SK-N-SH (cell line): ENCODE measurements around the gene MTHFD1L. TPM values are rescaled to one million over a fixed set of nuclear protein-coding genes. Genes with fewer than 3 reads are reported as not detected.

Source experiments
- CTCF ChIA-PET: fragments of 300-600, 350-600 bp; formaldehyde crosslinking; extraction: SDS; loops from one replicate; lab custom pipeline; 2021; lab: Yijun Ruan, JAX
- POLR2A ChIA-PET: fragments of 350-600 bp; sonication (Branson Sonifier 250); formaldehyde crosslinking; extraction: SDS; loops from one replicate; lab custom pipeline; 2020; ENCODE audit warnings: antibody characterized with exemption, inconsistent platforms; lab: Yijun Ruan, JAX
- DNase-seq: peaks from one replicate; pipeline ENCODE4 v3.0.0; 2012
- H2AFZ ChIP-seq: fragments of 200-600 bp; sonication (generic); 2 replicates; pipeline ENCODE4 v1.8.1; 2016; ENCODE audit warnings: antibody characterized with exemption, mild to moderate bottlenecking, low read depth
- H3F3A ChIP-seq: fragments of 200-600 bp; sonication (generic); replicated peaks from 2 replicates; pipeline ENCODE3; 2016; ENCODE audit warnings: antibody characterized with exemption, mild to moderate bottlenecking; ENCODE audit not compliant: insufficient read depth
- H3K27ac ChIP-seq, 2 experiments: fragments of 200-500 bp in 1 of 2; fragments of 200-600 bp in 1 of 2; sonication (Bioruptor generic) in 1 of 2; sonication (generic), shearing (Covaris generic) in 1 of 2; 2 replicates each; pipeline versions ENCODE4 v1.5.1 to v1.6.1; 2014 to 2016; ENCODE audit warnings: low read depth in 2 of 2, inconsistent platforms in 1 of 2, low read length in 1 of 2, mild to moderate bottlenecking in 1 of 2, mixed read lengths in 1 of 2
- H3K27me3 ChIP-seq: fragments of 200-600 bp; sonication (generic), shearing (Covaris generic); 2 replicates; pipeline ENCODE4 v1.6.1; 2016; ENCODE audit warnings: mixed run types; ENCODE audit not compliant: insufficient read depth
- H3K36me3 ChIP-seq, 2 experiments: fragments of 200-500 bp in 1 of 2; fragments of 200-600 bp in 1 of 2; sonication (Bioruptor generic) in 1 of 2; sonication (generic) in 1 of 2; replicated peaks in 1 of 2; 2 replicates each; pipeline versions ENCODE3 to v1.5.1; 2014 to 2016; ENCODE audit warnings: low read length in 1 of 2, mild to moderate bottlenecking in 1 of 2; ENCODE audit not compliant: insufficient read depth in 2 of 2, control insufficient read depth in 1 of 2
- H3K4me1 ChIP-seq, 2 experiments: fragments of 200-500 bp in 1 of 2; fragments of 200-600 bp in 1 of 2; sonication (Bioruptor generic) in 1 of 2; sonication (generic), shearing (Covaris generic) in 1 of 2; 2 replicates each; pipeline versions ENCODE4 v1.5.1 to v1.6.1; 2014 to 2016; ENCODE audit warnings: low read depth in 1 of 2, low read length in 1 of 2, mixed run types in 1 of 2; ENCODE audit not compliant: insufficient read depth in 2 of 2, control insufficient read depth in 1 of 2
- H3K4me2 ChIP-seq: fragments of 200-600 bp; sonication (generic), shearing (Covaris generic); 2 replicates; pipeline ENCODE4 v1.6.1; 2017; ENCODE audit warnings: mixed run types
- H3K4me3 ChIP-seq, 2 experiments: fragments of 200-500 bp in 1 of 2; fragments of 200-600 bp in 1 of 2; sonication (Bioruptor generic) in 1 of 2; sonication (generic), shearing (Covaris generic) in 1 of 2; 2 replicates each; pipeline versions ENCODE4 v1.5.1 to v1.8.1; 2014 to 2016; ENCODE audit warnings: low read depth in 2 of 2, inconsistent platforms in 1 of 2, low read length in 1 of 2, mild to moderate bottlenecking in 1 of 2, mixed read lengths in 1 of 2, moderate library complexity in 1 of 2
- H3K79me2 ChIP-seq: fragments of 200-600 bp; sonication (generic); 2 replicates; pipeline ENCODE4 v1.8.1; 2017; ENCODE audit warnings: mild to moderate bottlenecking; ENCODE audit not compliant: insufficient read depth
- H3K9ac ChIP-seq: fragments of 200-600 bp; sonication (generic); 2 replicates; pipeline ENCODE4 v1.6.1; 2017; ENCODE audit warnings: mixed run types
- H3K9me2 ChIP-seq: fragments of 200-600 bp; sonication (generic); 2 replicates; pipeline ENCODE4 v1.6.1; 2017; ENCODE audit warnings: mixed run types
- H3K9me3 ChIP-seq: fragments of 200-600 bp; sonication (generic); 2 replicates; pipeline ENCODE4 v1.6.1; 2017; ENCODE audit warnings: mixed run types, mild to moderate bottlenecking, moderate library complexity
- H4K20me1 ChIP-seq: fragments of 200-600 bp; sonication (generic); 2 replicates; pipeline ENCODE4 v1.6.1; 2017; ENCODE audit warnings: mild to moderate bottlenecking, mixed run types; ENCODE audit not compliant: insufficient read depth
- CHD2 ChIP-seq: fragments of 150-350 bp; IDR thresholded peaks from 2 replicates; pipeline ENCODE4 v1.6.1; 2018; ENCODE audit warnings: low read length; ENCODE audit not compliant: partially characterized antibody
- ELF1 ChIP-seq: IDR thresholded peaks from 2 replicates; pipeline ENCODE4 v1.4.0; 2012
- EP300 ChIP-seq, 2 experiments: IDR thresholded peaks; 2 replicates each; pipeline versions ENCODE4 v1.4.0 to v1.6.1; 2012; ENCODE audit warnings: borderline replicate concordance in 1 of 2, low read depth in 1 of 2, low read length in 1 of 2
- FOXJ3 ChIP-seq: sonication (generic); formaldehyde crosslinking; IDR thresholded peaks from 2 replicates; pipeline ENCODE4 v1.5.1; 2020; ENCODE audit warnings: mild to moderate bottlenecking, missing genetic modification reagents
- GABPA ChIP-seq: IDR thresholded peaks from 2 replicates; pipeline ENCODE4 v1.4.0; 2012; ENCODE audit warnings: low read depth, mild to moderate bottlenecking
- MEF2A ChIP-seq: IDR thresholded peaks from 2 replicates; pipeline ENCODE4 v1.4.0; 2012; ENCODE audit warnings: low read depth, borderline replicate concordance
- MXI1 ChIP-seq: IDR thresholded peaks from 2 replicates; pipeline ENCODE4 v1.6.1; 2012; ENCODE audit warnings: mild to moderate bottlenecking, low read depth, low read length, improper control_type of control experiment
- NRF1 ChIP-seq: IDR thresholded peaks from 2 replicates; pipeline ENCODE4 v1.6.1; 2012; ENCODE audit warnings: low read depth, mild to moderate bottlenecking, low read length
- RAD21 ChIP-seq: IDR thresholded peaks from 2 replicates; pipeline ENCODE4 v1.6.1; 2012; ENCODE audit warnings: mild to moderate bottlenecking, low read length
- RXRA ChIP-seq: IDR thresholded peaks from 2 replicates; pipeline ENCODE4 v1.4.0; 2012; ENCODE audit warnings: low read depth, mild to moderate bottlenecking, borderline replicate concordance
- SMC3 ChIP-seq: IDR thresholded peaks from 2 replicates; pipeline ENCODE4 v1.6.1; 2012; ENCODE audit warnings: low read depth, low read length, improper control_type of control experiment
- TAF1 ChIP-seq: IDR thresholded peaks from 2 replicates; pipeline ENCODE4 v1.6.1; 2012; ENCODE audit warnings: low read depth, mild to moderate bottlenecking, low read length, moderate library complexity, borderline replicate concordance
- YY1 ChIP-seq: IDR thresholded peaks from 2 replicates; pipeline ENCODE4 v1.4.0; 2012; ENCODE audit warnings: low read depth, mild to moderate bottlenecking
- WGBS: methylation state at CpG from one replicate; pipeline ENCODE4 v1.1.6; 2017; ENCODE audit warnings: low lambda C conversion rate; 5-methylcytosine and 5-hydroxymethylcytosine counted together
- polyA plus RNA-seq, 3 experiments: library from polyadenylated mRNA; depleted of rRNA; stranded (reverse); fragments of >200 nt; gene quantifications; 2 replicates each; pipeline ENCODE4 v1.2.3, GENCODE V29; 2012
- TF ChIP-seq, protein P1 (sequence below): IDR thresholded peaks from 2 replicates; pipeline ENCODE4 v1.4.0; 2012; ENCODE audit warnings: low read depth, borderline replicate concordance
- TF ChIP-seq, protein P2 (sequence below): IDR thresholded peaks from 2 replicates; pipeline ENCODE4; 2012
- TF ChIP-seq, protein P3 (sequence below): fragments of 150-350 bp; IDR thresholded peaks from 2 replicates; pipeline ENCODE4 v1.6.1; 2016; ENCODE audit warnings: mild to moderate bottlenecking, low read depth, low read length
- TF ChIP-seq, protein P4 (sequence below): fragments of 150-350 bp; IDR thresholded peaks from 2 replicates; pipeline ENCODE4 v1.6.1; 2017; ENCODE audit warnings: antibody characterized with exemption, low read length, low read depth, borderline replicate concordance
- TF ChIP-seq, protein P5 (sequence below): IDR thresholded peaks from 2 replicates; pipeline ENCODE4 v1.6.1; 2012; ENCODE audit warnings: mild to moderate bottlenecking, low read depth, low read length, moderate library complexity

MTHFD1L gene
- polyA plus RNA-seq, 1 of the 3 experiments (the other 2 are of a cell fraction): 37.0 TPM

DNA sequence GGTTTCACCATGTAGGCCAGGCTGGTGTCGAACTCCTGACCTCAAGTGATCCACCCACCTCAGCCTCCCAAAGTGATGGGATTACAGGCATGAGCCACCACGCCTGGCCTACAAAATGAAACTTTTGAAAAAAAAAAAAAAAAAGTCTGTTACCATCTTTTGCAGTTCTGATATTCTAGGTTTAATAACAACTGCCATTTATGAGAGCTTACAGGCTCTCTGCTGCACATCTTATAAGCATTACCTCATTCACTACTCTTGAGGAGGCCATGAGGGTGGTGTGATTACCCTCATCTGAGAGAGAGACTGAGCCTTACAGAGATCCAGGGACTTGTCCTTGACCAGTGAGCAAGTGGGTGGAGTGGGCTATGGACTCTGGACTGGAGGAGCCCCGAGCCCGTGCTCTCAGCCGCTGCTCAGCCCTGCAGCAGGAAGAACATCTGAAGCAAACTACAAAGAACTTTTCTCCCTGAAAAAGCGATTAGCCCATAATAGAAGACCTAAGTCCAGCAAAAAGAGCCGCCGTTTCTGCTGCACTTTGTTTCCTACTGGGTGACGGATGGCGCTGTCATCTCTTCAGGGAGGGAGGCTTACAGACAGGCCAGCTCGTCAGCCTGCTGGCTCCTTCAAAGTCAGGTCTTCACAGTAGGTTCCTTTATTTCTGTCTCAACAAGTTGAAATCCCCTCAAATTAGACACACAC lies 254.5 kb downstream of the MTHFD1L start:
- Histone ChIP-seq H3K9me2 (no peaks in the 10 kb centered on the region), H4K20me1 (no peaks in the 10 kb centered on the region), H3K4me1 (peaks cover 0 to 6% of the 10 kb centered on the region in 2 experiments; a peak in 1 of 4 replicates), H3K27me3 (no peaks in the 10 kb centered on the region), H3K4me3 (no peak overlapping the region), H3K9ac (no peak overlapping the region), H3K27ac (no peak overlapping the region), H3K36me3 (no peaks in the 10 kb centered on the region), H3K9me3 (no peaks in the 10 kb centered on the region), H3F3A (no peaks in the 10 kb centered on the region), H2AFZ (no peak overlapping the region), H3K4me2 (no peak overlapping the region), H3K79me2 (no peaks in the 10 kb centered on the region)
- no peak for TF ChIP-seq EP300 (IDR thresholded peaks at IDR 0.05; ENCODE audit: borderline replicate concordance in 1 of 2, low read depth in 1 of 2, low read length in 1 of 2)
- TF ChIP-seq MXI1: no peak
- TF ChIP-seq, protein P1, sequence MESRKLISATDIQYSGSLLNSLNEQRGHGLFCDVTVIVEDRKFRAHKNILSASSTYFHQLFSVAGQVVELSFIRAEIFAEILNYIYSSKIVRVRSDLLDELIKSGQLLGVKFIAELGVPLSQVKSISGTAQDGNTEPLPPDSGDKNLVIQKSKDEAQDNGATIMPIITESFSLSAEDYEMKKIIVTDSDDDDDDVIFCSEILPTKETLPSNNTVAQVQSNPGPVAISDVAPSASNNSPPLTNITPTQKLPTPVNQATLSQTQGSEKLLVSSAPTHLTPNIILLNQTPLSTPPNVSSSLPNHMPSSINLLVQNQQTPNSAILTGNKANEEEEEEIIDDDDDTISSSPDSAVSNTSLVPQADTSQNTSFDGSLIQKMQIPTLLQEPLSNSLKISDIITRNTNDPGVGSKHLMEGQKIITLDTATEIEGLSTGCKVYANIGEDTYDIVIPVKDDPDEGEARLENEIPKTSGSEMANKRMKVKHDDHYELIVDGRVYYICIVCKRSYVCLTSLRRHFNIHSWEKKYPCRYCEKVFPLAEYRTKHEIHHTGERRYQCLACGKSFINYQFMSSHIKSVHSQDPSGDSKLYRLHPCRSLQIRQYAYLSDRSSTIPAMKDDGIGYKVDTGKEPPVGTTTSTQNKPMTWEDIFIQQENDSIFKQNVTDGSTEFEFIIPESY: no peak
- TF ChIP-seq, protein P2, sequence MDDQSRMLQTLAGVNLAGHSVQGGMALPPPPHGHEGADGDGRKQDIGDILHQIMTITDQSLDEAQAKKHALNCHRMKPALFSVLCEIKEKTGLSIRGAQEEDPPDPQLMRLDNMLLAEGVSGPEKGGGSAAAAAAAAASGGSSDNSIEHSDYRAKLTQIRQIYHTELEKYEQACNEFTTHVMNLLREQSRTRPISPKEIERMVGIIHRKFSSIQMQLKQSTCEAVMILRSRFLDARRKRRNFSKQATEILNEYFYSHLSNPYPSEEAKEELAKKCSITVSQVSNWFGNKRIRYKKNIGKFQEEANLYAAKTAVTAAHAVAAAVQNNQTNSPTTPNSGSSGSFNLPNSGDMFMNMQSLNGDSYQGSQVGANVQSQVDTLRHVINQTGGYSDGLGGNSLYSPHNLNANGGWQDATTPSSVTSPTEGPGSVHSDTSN: no peak
- no peak for TF ChIP-seq FOXJ3
- no peak for TF ChIP-seq SMC3
- TF ChIP-seq CHD2: no peak
- TF ChIP-seq, protein P3, sequence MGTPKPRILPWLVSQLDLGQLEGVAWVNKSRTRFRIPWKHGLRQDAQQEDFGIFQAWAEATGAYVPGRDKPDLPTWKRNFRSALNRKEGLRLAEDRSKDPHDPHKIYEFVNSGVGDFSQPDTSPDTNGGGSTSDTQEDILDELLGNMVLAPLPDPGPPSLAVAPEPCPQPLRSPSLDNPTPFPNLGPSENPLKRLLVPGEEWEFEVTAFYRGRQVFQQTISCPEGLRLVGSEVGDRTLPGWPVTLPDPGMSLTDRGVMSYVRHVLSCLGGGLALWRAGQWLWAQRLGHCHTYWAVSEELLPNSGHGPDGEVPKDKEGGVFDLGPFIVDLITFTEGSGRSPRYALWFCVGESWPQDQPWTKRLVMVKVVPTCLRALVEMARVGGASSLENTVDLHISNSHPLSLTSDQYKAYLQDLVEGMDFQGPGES: no peak
- TF ChIP-seq GABPA: no peak
- no peak for TF ChIP-seq YY1
- TF ChIP-seq RAD21: no peak
- no peak for TF ChIP-seq ELF1
- no peak for TF ChIP-seq TAF1
- no peak for TF ChIP-seq NRF1
- TF ChIP-seq RXRA: no peak
- TF ChIP-seq, protein P4, sequence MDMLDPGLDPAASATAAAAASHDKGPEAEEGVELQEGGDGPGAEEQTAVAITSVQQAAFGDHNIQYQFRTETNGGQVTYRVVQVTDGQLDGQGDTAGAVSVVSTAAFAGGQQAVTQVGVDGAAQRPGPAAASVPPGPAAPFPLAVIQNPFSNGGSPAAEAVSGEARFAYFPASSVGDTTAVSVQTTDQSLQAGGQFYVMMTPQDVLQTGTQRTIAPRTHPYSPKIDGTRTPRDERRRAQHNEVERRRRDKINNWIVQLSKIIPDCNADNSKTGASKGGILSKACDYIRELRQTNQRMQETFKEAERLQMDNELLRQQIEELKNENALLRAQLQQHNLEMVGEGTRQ: no peak
- TF ChIP-seq, protein P5, sequence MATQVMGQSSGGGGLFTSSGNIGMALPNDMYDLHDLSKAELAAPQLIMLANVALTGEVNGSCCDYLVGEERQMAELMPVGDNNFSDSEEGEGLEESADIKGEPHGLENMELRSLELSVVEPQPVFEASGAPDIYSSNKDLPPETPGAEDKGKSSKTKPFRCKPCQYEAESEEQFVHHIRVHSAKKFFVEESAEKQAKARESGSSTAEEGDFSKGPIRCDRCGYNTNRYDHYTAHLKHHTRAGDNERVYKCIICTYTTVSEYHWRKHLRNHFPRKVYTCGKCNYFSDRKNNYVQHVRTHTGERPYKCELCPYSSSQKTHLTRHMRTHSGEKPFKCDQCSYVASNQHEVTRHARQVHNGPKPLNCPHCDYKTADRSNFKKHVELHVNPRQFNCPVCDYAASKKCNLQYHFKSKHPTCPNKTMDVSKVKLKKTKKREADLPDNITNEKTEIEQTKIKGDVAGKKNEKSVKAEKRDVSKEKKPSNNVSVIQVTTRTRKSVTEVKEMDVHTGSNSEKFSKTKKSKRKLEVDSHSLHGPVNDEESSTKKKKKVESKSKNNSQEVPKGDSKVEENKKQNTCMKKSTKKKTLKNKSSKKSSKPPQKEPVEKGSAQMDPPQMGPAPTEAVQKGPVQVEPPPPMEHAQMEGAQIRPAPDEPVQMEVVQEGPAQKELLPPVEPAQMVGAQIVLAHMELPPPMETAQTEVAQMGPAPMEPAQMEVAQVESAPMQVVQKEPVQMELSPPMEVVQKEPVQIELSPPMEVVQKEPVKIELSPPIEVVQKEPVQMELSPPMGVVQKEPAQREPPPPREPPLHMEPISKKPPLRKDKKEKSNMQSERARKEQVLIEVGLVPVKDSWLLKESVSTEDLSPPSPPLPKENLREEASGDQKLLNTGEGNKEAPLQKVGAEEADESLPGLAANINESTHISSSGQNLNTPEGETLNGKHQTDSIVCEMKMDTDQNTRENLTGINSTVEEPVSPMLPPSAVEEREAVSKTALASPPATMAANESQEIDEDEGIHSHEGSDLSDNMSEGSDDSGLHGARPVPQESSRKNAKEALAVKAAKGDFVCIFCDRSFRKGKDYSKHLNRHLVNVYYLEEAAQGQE: no peak
- TF ChIP-seq MEF2A: no peak
- 87% methylated on average over 7 of the region's 11 CpGs for WGBS
- CTCF ChIA-PET: interaction anchor here (0.7 kb wide), 1 partner anchor 228 kb away, joined by 3 read pairs; no protein-coding TSS in a partner anchor
- DNase-seq: no peak
- POLR2A ChIA-PET: no interaction called here
